Measurements from ENCODE around the gene CSRNP3.

Gene CSRNP3, protein sequence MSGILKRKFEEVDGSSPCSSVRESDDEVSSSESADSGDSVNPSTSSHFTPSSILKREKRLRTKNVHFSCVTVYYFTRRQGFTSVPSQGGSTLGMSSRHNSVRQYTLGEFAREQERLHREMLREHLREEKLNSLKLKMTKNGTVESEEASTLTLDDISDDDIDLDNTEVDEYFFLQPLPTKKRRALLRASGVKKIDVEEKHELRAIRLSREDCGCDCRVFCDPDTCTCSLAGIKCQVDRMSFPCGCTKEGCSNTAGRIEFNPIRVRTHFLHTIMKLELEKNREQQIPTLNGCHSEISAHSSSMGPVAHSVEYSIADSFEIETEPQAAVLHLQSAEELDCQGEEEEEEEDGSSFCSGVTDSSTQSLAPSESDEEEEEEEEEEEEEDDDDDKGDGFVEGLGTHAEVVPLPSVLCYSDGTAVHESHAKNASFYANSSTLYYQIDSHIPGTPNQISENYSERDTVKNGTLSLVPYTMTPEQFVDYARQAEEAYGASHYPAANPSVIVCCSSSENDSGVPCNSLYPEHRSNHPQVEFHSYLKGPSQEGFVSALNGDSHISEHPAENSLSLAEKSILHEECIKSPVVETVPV

DNA sequence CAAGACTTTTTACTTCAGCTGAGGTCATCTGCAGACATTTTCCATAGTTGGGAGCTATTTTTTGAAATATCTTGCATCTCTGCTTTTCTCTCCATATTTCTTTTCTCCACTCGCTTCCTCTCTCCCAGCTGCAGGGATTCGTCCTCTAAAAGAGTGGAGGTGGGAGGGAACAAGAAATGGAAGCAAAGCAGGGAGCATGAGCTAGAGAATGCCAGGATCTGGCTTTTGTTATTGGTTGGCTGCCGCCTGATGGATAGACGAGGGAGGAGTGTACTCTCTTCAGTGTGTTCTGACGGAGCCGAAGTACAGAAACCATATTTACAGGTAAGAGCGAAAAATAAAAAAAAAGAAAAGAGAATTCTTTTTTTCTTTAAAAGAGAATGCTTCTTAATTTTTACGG is at the start of gene CSRNP3:
TSS of gene CSRNP3 (plus strand) at position 282 of the 400 bp plus-strand sequence. CDS start 125,368 bp downstream, outside the sequence.
- Mint-ChIP-seq H3K4me1 (ENCODE audit: low read depth) (no peaks in the 10 kb centered on the region), H3K9me3 (no peaks in the 10 kb centered on the region), H3K27ac (no peak within 1 kb of the TSS), H3K4me3 (no peak within 1 kb of the TSS), H3K36me3 (ENCODE audit: low read depth) (no peaks in the 10 kb centered on the region), H3K27me3 (peaks cover 3% of the 10 kb centered on the region)
- no peak for DNase-seq

DNA sequence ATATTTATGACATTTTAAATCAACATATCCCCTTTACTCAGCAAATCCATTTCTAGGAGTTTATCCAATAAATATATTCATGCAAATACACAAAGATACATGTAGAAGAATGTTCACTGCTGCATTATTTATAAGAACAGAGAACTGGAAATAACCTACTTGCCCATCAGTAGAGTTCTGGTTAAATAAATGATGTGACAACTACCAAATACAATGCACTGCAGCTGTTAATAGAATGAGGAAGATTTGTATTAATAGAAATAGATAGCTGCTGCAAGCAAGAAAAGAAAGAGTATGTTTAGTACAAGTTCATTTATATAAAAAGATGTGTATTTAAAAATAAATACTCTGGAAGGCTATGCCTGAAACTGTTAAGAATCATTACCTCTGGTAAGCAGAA is 49.3 kb upstream of the CSRNP3 start:
- no peak overlapping the region for H3K27ac Mint-ChIP-seq
- peaks cover 13% of the 10 kb centered on the region for H3K27me3 Mint-ChIP-seq
- DNase-seq = no peak
- H3K4me1 Mint-ChIP-seq (ENCODE audit: low read depth) = no peaks in the 10 kb centered on the region
- H3K4me3 Mint-ChIP-seq = no peak overlapping the region
- H3K9me3 Mint-ChIP-seq = peaks cover 3% of the 10 kb centered on the region
- H3K36me3 Mint-ChIP-seq (ENCODE audit: low read depth) = no peaks in the 10 kb centered on the region

DNA sequence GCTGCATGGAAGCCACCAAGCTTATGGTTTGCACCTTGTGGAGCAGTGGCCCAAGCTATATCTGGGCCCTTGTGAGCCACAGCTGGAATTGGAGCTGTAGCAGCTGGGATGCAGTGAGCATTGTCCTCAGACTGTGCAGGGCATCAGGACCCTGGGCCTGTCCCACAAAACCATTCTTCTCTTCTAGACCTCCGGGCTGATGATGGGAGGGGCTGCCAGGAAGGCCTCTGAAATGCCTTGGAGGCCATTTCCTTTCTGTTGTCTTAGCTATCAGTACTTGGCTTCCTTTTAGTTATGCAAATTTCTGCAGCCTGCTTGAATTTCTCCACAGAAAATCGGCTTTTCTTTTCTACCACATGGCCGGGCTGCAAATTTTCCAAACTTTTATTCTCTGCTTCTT is 46.4 kb upstream of the CSRNP3 start:
- peaks cover 9% of the 10 kb centered on the region for H3K27me3 Mint-ChIP-seq
- no peak for DNase-seq
- peaks cover 3% of the 10 kb centered on the region for H3K9me3 Mint-ChIP-seq
- no peaks in the 10 kb centered on the region for H3K4me1 Mint-ChIP-seq (ENCODE audit: low read depth)
- H3K36me3 Mint-ChIP-seq (ENCODE audit: low read depth) = no peaks in the 10 kb centered on the region
- no peak overlapping the region for H3K27ac Mint-ChIP-seq
- no peak overlapping the region for H3K4me3 Mint-ChIP-seq

DNA sequence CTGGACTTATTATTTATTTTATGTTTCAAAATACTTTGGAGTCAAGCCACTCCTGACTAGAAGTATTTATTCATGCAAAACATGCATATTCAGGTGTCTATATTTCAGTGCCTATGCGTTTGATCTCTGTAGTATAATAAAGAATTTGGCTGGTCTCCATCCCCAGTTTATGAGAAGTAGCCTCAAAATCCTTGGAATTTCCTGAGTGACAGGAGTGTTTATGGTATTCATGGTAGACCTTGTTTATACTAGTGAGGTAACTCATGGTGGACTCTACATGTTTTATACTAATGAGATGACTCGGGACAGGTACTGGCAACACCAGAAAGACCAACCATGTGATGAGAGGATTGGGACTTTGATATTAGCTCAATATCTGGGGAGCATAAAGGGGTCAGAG is 43.9 kb upstream of the CSRNP3 start:
- Mint-ChIP-seq H3K9me3 (peaks cover 3% of the 10 kb centered on the region), H3K4me3 (no peak overlapping the region)

DNA sequence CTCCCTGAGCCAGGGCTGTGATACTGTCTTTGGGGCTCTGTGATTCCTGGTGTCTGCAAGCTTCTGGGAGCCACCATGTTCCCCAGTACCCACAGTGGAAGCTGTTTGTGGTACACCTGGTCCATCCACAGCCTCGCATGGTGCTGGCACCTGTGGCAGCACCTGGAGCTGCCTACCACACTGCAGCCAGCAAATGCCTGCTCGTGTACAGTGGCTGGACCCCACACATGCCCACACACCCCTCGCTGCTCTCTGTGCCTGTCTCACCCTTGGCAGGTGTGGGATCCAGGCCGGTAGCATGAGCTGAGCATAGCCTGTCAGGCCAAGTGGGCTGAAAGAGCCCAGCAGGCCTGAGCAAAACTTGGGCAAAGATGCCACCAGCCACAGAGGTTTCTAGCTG is 41.8 kb upstream of the CSRNP3 start:
- H3K36me3 Mint-ChIP-seq (ENCODE audit: low read depth) = no peaks in the 10 kb centered on the region
- no peak for DNase-seq

More for the DNA sequence above, 43.9 kb upstream of the CSRNP3 start:
- DNase-seq = no peak
- no peaks in the 10 kb centered on the region for H3K4me1 Mint-ChIP-seq (ENCODE audit: low read depth)
- no peaks in the 10 kb centered on the region for H3K36me3 Mint-ChIP-seq (ENCODE audit: low read depth)
- H3K27me3 Mint-ChIP-seq = peaks cover 2% of the 10 kb centered on the region
- H3K27ac Mint-ChIP-seq = no peak overlapping the region

DNA sequence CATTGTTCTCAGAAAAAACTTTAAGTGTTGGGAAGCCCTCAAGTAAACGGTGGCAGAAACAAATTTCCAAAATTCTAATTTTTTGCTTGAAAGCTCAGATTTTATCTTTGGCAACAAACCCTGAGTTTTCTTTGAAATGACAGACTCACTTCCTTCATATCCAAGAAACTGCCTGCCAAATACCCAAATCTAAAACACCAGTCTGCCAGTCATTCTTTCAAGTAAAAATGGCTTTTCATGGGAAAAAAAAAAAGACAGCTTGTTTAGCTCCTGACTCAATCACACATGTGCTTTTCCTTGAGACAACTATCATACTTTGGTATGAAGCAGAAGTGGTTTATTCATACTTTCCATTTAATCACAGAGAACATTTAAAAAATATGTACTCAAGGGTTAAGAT is 40.6 kb upstream of the CSRNP3 start:
- DNase-seq = no peak
- no peaks in the 10 kb centered on the region for H3K9me3 Mint-ChIP-seq
- H3K4me1 Mint-ChIP-seq (ENCODE audit: low read depth) = no peaks in the 10 kb centered on the region
- H3K4me3 Mint-ChIP-seq = no peak overlapping the region
- H3K36me3 Mint-ChIP-seq (ENCODE audit: low read depth) = no peaks in the 10 kb centered on the region
- no peak overlapping the region for H3K27ac Mint-ChIP-seq
- peaks cover 2% of the 10 kb centered on the region for H3K27me3 Mint-ChIP-seq

More for the DNA sequence above, 41.8 kb upstream of the CSRNP3 start:
- no peaks in the 10 kb centered on the region for H3K4me1 Mint-ChIP-seq (ENCODE audit: low read depth)
- H3K9me3 Mint-ChIP-seq = peaks cover 3% of the 10 kb centered on the region
- no peak overlapping the region for H3K27ac Mint-ChIP-seq
- H3K27me3 Mint-ChIP-seq = peaks cover 2% of the 10 kb centered on the region
- H3K4me3 Mint-ChIP-seq = no peak overlapping the region

DNA sequence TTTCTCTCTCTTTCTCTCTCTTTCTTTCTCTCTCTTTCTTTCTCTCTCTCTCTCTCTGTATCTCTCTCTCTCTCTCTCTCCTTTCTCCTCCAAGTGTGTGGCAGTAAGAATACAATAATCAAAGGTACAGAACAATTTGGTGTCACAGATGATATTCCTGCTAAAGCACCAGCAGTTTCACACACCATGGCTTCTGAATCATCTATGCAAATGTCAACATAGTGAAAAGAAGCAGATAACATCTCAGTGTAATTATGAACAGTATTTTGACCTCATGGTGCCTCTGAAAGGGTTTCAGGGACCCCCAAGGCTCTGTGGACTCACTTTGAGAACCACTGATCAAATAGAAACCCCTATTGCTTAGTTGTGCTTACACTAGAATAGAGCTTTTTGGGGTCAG is 38.5 kb upstream of the CSRNP3 start:
- H3K4me1 Mint-ChIP-seq (ENCODE audit: low read depth) = no peaks in the 10 kb centered on the region
- H3K9me3 Mint-ChIP-seq = no peaks in the 10 kb centered on the region
- H3K27ac Mint-ChIP-seq = no peak overlapping the region
- H3K27me3 Mint-ChIP-seq = peaks cover 2% of the 10 kb centered on the region
- H3K4me3 Mint-ChIP-seq = no peak overlapping the region
- no peaks in the 10 kb centered on the region for H3K36me3 Mint-ChIP-seq (ENCODE audit: low read depth)
- no peak for DNase-seq

DNA sequence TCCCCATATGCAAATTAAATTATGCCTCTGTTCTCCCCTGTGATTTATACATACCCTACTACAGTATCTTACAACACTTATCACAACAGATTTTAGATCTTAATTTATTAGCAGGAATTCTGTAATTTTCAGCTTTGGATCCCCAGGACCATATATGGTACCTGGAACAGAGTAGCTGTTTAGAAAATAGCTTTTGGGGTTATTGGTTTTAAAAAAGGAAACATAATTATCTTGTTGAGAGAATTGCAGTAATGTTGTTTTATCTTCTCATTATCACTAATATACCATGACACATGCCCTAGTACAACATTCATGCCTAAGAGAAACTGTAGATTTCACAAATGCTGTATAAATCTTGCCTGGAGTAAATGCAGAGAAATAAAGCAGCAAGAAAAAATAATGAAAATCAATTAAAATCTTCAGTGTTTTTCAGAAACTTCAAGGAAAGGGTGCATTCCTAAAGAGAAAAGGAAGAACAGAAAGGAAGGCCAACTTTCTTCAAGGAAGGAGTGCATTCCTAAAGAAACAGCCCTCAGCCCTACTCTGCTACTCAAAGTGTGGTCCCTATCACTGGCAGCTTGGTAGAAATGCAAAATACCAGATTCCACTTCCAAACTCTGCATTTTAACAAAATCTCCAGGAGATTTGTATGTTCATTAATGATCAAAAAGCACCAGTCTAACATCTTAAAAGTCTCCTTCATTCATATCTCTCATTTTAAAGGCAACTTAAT is 37.1 kb upstream of the CSRNP3 start:
- Mint-ChIP-seq H3K27ac (no peak overlapping the region), H3K9me3 (no peaks in the 10 kb centered on the region), H3K4me1 (ENCODE audit: low read depth) (no peaks in the 10 kb centered on the region), H3K36me3 (ENCODE audit: low read depth) (no peaks in the 10 kb centered on the region), H3K27me3 (peaks cover 2% of the 10 kb centered on the region), H3K4me3 (no peak overlapping the region)
- DNase-seq = no peak

DNA sequence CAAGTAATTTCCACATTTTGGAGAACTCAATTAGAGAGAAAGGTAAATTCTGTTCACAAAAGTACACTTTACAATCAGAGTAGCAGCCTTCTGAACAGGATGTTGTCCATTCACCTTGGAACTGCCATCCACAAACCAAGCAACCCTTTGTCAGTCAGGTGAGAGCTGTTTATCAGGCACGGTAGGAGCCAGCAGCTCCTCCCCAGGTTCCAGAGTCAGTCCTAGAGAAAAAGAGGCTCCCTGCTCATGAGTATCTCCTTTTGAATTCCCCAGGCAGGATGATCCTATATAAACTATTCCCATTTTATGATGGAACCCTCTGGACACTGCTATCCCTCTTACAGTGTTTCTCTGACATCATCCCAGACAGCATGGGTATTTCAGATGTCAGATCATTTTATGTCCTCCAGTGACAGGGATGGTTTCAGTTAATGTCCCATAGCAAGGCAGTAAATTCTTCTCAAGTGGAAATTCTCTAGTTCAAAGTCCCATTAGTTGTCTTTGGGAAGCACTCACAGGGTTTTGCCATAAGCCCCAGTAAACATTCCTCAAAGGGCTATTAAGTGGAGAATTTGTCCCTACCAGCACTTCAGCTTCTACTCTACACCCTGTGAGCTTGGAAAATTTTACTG is 34.5 kb upstream of the CSRNP3 start:
- no peak for DNase-seq
- no peak overlapping the region for H3K27ac Mint-ChIP-seq
- H3K9me3 Mint-ChIP-seq = no peaks in the 10 kb centered on the region
- no peaks in the 10 kb centered on the region for H3K36me3 Mint-ChIP-seq (ENCODE audit: low read depth)
- H3K27me3 Mint-ChIP-seq = no peaks in the 10 kb centered on the region
- H3K4me1 Mint-ChIP-seq (ENCODE audit: low read depth) = peaks cover under 1% of the 10 kb centered on the region
- no peak overlapping the region for H3K4me3 Mint-ChIP-seq

DNA sequence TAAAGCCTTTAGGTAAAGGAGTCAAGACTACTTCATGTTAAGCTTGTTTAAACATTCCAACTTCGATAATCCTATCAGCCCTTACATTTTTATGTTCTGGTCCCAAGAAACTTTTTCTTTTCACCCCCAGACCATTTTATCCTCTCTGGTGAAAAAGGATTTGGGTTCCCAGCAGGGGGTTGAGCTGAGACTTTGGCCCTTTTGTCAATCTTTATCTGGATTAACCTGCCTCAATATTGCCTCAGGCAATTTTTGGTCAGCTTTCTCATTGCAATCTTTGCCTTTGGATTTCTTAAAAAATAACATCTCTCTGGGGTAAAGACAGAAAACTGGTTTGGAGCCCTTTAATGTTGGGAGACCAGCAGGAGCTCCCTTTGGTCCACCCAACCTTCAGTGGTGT is 33.9 kb upstream of the CSRNP3 start:
- no peak overlapping the region for H3K4me3 Mint-ChIP-seq
- no peak for DNase-seq
- H3K27ac Mint-ChIP-seq = no peak overlapping the region
- H3K36me3 Mint-ChIP-seq (ENCODE audit: low read depth) = no peaks in the 10 kb centered on the region
- H3K27me3 Mint-ChIP-seq = no peaks in the 10 kb centered on the region
- peaks cover 7% of the 10 kb centered on the region for H3K4me1 Mint-ChIP-seq (ENCODE audit: low read depth)
- H3K9me3 Mint-ChIP-seq = no peaks in the 10 kb centered on the region

DNA sequence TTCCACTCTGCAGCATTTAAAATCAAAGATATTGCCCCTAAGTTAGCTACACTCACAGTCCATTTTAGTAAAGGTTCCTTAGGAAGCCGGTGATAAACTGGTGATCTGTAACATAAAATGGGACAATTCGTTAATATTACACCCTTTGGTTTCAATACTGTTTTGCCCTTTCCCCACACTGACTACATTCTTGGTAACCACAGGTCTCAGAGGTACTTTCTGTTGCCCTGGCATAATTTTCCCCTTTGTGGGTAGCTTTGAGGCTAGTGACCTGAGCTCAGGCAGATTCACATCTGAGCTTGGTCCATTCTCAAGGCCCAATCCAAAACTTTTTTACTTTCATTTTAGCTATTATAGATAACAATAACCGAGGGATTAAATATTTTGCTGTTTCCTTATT is 32.9 kb upstream of the CSRNP3 start:
- Mint-ChIP-seq H3K27me3 (no peaks in the 10 kb centered on the region), H3K4me1 (ENCODE audit: low read depth) (peaks cover 7% of the 10 kb centered on the region), H3K4me3 (no peak overlapping the region), H3K36me3 (ENCODE audit: low read depth) (no peaks in the 10 kb centered on the region), H3K9me3 (no peaks in the 10 kb centered on the region), H3K27ac (no peak overlapping the region)
- no peak for DNase-seq

DNA sequence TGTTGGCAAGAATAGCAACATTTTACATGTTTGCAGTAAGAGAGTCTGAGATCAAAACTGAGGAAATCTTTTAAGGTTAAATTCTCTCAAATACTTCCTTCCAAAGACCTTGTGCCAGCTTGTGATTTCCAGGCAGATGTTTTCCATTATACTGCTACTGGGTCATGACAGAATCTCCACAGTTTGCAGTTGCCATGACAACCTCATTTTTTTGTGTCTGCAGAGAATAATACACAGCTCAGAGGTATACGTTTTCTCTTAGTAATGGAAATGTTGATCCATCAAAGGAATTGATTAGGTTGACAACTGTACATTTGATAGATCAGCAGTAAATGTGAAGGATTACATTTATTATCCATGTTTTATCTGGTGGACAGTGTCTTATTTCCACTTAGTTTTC is 29.1 kb upstream of the CSRNP3 start:
- no peak for DNase-seq
- Mint-ChIP-seq H3K36me3 (ENCODE audit: low read depth) (no peaks in the 10 kb centered on the region), H3K27me3 (no peaks in the 10 kb centered on the region), H3K4me1 (ENCODE audit: low read depth) (peaks cover 23% of the 10 kb centered on the region), H3K9me3 (no peaks in the 10 kb centered on the region), H3K4me3 (no peak overlapping the region), H3K27ac (no peak overlapping the region)

DNA sequence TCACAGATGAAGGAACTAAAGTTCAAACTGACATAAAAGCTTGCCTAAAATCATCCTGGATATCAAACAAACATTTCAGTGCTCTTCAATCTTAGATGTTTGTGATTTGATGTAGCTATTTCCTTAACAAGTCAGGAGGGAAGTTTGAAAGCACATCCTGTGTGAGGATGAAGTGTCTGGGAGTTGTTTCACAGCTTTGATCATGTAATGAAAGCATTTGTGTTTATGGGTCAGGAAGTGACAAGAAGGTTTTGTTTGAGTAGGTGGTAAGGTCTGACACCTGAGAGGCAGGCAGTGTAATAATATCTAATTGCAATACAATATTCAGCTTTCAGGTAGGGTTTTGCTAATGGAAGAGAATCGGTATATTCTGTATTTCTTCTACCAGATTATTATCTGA is 26.0 kb upstream of the CSRNP3 start:
- Mint-ChIP-seq H3K27me3 (no peaks in the 10 kb centered on the region), H3K9me3 (no peaks in the 10 kb centered on the region), H3K4me1 (ENCODE audit: low read depth) (peaks cover 23% of the 10 kb centered on the region), H3K36me3 (ENCODE audit: low read depth) (no peaks in the 10 kb centered on the region), H3K4me3 (no peak overlapping the region), H3K27ac (no peak overlapping the region)
- DNase-seq = no peak

DNA sequence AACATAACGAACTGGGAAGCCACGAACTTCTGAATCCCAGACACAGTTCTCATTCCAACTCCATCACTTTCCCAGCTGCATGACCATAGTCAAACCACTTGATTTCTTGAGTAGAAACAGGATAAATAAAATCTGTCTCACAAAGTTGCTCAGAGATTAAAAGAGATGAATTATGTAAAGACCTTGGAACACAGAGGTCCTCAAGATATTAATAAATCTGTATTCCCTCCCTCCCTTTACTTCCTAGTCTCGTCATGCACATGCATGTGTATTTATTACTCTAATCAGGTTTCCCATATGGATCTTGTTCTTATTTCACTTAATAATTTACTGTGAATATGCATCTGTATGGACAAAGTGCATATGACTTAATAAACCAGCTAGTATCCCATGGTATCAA is 21.1 kb upstream of the CSRNP3 start:
- no peak overlapping the region for H3K4me3 Mint-ChIP-seq
- H3K27ac Mint-ChIP-seq = no peak overlapping the region
- no peaks in the 10 kb centered on the region for H3K27me3 Mint-ChIP-seq
- no peaks in the 10 kb centered on the region for H3K9me3 Mint-ChIP-seq
- H3K4me1 Mint-ChIP-seq (ENCODE audit: low read depth) = peaks cover 10% of the 10 kb centered on the region
- H3K36me3 Mint-ChIP-seq (ENCODE audit: low read depth) = no peaks in the 10 kb centered on the region
- DNase-seq = no peak
